HL-60/S4 treated with retinoic acid at 250 ng/mL for 4 days and 3 days (cell line): ENCODE measurements around the gene MIA.
"Not testable (repeated sequence)": the region's sequence is repeated elsewhere in the genome, so short reads cannot be mapped to it uniquely, and the experiment has no call there.

ENCODE experiments used
- in situ Hi-C: fragments of 300-500 bp; cut with MboI; formaldehyde crosslinking; loops from 2 replicates; pipeline ENCODE4 v1.7.0; 2022; ENCODE audit warnings: low sequenced_read_pairs

The MIA gene

DNA sequence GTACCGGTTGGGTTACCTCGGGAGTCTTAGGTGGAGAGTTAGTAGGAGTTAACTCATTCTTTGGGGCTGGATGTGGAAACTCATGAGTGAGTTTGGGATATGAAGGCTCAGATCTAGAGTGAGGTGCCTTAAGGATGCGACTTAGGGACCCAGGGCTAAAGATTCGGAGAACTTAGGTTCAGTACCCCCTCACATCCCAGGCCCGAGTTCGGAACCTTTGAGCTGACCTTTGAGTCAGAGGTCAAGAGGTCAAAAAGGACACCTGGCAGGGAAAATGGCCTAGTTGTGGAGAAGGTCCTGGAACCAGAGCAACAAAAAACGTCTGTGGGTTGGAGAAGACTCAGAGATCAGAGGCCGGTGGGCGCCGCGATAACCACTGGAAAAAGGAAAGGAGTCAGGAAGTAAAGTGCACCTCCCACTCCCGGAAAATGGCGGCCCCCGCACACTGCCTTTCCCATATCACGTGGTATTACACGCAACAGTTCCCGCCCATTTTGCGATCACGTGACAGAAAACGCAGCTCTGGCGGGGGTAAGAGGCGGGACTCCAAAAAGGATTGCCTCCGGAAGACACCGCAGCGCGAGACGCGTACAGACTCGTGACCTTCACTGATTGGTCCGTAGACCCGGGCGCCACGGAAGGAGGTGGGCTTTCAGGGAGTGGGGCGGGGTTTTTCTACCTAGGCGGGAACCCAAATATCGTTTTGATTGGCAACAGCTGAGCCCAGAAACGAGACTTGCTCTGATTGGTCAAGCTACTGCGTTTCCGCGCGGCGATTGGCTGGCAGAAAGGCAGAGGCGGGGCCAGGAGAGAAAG lies 25.1 kb upstream of the MIA start, which contains the start of gene ACTMAP:
ACTMAP (minus strand) TSS at position 420 of the 816 bp plus-strand sequence. CDS start 674 bp downstream, outside the sequence.
- in situ Hi-C loops, result no loop called here

DNA sequence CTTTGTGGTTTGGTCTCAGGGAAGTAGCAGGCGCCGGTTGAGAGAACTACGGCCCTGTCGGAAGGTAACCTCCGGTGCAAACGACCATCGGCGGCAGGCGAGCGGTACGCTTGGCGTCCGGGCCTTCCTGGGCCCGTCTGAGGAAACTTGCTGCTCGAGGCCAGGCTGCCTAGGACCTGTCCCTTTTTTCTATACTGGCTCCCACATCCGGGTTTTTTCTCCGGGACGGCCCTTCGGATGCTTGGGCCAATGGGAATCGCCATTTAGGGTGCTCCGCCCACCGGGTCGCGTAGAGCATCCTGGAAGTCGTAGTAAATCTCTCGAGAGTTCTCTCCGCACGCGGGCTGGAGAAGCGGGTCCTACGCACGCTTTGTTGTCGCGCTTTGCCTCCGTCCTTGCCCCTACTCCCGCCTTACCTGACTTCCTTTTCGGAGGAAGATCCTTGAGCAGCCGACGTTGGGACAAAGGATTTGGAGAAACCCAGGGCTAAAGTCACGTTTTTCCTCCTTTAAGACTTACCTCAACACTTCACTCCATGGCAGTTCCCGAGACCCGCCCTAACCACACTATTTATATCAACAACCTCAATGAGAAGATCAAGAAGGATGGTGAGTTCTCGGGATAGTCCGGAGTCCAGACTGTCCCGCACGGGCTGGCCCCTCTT lies 24.3 kb upstream of the MIA start, which contains the start of gene SNRPA:
SNRPA (plus strand) TSS at position 330 of the 664 bp plus-strand sequence; CDS start at position 536, 206 bp downstream.
- in situ Hi-C loops, result no loop called here

DNA sequence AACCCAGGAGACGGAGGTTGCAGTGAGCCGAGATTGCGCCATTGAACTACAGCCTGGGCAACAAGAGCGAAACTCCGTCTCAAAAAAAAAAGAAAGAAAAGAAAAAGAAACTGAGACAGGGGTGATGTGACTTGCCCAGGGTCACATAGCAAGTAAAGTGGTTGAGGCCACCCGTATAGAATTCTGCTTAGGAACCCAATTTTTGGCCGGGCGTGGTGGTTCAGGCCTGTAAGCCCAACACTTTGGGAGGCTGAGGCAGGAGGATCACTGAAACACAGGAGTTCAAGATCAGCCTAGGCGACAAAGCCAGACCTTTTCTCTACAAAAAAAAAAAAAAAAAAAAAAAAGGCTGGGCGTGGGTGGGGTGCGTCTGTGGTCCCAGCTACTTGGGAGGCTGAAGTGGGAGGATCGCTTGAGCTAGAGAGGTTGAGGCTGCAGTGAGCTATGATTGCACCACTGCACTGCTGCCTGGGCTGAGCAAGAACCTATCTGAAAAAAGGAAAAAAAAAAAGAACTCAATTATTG lies 23.0 kb upstream of the MIA start:
- in situ Hi-C loops, result no loop called here

DNA sequence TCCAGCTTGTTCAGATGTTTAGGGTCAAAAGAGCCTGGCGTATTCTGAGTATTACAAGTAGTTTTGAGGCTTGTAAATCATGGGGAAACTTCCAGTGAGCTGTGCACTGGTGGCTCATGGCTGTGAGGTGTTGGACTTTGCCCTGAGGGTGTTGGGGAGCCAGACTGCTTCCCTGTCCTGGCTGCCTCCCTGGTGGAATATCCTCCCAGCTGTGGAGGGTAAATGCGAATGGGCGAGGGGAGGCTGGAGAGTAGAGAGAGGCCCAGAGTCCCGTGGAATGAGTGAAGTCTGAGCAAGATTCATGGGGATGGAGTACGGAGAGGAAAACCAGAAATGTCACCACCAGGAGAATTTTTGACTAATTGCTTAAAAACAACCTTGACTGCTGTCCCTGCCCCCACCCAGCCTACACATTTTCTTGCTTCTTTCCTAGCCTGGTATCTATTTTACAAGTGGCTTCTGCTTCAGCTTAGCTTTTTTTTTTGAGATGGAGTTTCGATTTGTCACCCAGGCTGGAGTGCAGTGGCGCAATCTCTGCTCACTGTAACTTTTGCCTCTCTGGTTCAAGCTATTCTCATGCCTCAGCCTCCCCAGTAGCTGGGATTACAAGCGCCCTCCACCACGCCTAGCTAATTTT lies 20.6 kb upstream of the MIA start:
- in situ Hi-C loops, result no loop called here

DNA sequence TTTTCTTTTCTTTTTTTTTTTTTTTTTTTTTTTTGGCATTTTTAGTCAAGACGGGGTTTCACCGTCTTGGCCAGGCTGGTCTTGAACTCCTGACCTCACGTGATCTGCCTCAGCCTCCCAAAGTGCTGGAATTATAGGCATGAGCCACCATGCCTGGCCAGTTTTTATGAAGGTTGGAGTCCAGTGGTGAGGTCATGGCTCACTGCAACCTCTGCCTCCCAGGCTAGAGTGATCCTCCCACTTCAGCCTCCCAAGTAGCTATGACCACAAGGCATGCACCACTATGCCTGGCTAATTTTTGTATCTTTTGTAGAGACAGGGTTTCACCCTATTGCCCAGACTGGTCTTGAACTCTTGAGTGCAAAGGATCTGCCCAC lies 20.1 kb upstream of the MIA start:
- in situ Hi-C loops, result no loop called here

DNA sequence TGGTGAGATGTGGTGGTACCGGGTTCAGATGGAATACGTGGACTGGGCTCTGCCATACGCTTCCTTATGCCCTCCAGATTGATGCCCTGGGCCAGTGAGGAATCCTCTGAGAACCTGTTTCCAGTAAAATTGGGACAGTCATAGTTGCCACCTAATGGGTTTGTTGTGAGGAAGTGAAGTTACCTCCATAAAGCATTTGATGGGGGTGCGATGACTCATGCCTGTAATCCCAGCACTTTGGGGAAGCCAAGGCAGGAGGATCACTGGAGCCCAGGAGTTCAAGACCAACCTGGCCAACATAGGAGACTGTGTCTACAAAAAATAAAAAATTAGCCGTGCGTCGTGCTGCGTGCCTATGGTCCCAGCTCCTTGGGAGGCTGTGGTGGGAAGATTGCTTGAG lies 19.5 kb upstream of the MIA start:
- in situ Hi-C loops, result no loop called here

DNA sequence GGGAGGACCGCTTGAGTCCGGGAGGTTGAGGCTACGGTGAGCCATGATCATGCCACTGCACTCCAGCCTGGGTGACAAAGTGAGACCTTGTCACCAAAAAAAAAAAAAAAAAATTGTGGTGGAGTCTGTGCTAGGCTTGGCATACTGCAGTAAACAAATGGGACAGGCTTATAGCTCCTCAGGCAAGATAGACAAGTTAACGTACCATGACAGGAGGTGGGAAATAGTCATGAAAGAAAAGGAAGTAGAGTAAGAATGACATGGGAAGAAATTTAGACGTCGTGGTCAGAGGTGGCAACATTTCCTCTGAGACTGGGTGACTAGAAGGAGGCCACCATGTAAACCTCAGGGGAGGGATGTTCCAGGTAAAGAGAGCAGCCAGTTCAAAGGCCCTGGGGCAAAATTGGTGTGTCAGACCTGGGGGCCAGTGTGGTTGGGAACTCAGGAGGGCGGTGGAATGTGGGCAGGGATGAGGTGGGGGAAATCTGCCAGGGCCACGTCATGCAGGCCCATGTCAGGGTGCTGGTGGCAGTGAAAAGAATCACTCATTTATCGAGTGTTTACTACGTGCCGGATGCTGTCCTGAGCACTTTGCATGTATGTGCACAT lies 18.7 kb upstream of the MIA start:
- in situ Hi-C loops, result no loop called here

DNA sequence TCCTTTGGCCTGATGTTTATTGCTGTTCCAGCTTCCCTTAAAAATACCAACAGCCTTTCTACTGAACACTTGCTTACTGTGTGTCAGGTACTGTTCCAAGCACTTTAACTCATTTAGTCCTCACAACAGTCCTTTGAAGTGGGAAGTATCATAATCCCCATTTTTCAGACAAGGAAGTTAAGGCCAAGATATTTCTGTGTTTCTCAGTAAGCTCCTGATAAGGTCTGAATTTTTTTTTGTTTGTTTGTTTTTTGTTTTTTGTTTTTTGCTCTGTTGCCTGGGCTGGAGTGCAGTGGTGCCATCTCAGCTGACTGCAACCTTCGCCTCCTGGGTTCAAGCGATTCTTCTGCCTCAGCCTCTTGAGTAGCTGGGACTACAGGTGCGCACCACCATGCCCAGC lies 16.8 kb upstream of the MIA start:
- in situ Hi-C loops, result no loop called here

DNA sequence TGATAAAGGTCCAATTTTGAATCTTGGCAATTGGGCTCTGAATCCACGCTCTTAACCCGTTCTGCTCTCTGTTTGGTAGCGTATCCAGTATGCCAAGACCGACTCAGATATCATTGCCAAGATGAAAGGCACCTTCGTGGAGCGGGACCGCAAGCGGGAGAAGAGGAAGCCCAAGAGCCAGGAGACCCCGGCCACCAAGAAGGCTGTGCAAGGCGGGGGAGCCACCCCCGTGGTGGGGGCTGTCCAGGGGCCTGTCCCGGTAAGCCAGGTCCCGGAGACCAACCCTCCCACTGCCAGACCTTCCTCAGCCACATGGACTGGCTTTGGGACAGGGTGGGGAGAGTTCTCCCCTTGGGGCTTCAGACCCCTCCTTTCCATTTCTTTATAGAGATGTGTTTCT lies 16.0 kb upstream of the MIA start:
- in situ Hi-C loops, result no loop called here

DNA sequence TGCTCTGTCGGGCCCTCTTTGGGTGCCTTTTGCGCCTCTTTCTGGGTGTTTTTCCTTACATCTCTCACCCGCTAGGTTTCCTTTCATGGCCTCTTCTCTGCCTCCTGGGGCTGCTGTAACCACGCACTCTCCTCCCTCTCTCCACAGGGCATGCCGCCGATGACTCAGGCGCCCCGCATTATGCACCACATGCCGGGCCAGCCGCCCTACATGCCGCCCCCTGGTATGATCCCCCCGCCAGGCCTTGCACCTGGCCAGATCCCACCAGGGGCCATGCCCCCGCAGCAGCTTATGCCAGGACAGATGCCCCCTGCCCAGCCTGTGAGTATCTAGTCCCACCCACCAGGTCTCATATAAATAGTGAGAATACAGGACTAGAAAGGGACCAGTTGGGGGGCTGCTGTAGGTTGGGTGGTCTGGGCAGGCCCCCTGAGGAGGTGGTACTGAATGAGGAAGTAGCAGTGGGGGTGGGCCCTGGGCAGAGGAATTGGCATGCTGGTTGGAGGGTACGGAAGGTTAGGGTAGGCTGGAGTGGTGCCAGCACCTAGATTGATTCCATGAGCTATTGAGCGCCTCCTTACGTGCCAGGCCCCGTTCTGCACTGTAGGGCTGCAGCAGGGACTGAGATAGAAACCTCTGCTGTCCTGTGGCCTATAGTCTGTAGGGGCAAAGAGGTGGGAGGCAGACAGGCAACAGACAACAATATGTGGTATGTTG lies 12.4 kb upstream of the MIA start:
- in situ Hi-C loops, result no loop called here

DNA sequence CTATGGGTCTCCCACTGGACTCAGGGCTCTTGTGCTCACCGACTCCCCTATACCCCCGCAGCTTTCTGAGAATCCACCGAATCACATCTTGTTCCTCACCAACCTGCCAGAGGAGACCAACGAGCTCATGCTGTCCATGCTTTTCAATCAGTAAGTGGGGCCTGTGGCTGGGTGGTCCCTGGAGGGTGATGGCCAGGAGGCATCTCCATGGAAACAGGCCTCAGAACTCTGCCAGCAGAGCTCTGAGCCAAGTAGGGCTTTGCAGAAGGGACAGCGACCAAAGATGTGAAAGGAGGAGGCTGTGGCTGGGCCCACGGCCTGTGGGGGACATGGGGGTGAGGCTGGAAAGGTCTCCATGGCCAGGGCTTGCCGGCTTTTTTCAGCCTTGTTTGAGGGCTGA lies 11.8 kb upstream of the MIA start:
- in situ Hi-C loops, result no loop called here

DNA sequence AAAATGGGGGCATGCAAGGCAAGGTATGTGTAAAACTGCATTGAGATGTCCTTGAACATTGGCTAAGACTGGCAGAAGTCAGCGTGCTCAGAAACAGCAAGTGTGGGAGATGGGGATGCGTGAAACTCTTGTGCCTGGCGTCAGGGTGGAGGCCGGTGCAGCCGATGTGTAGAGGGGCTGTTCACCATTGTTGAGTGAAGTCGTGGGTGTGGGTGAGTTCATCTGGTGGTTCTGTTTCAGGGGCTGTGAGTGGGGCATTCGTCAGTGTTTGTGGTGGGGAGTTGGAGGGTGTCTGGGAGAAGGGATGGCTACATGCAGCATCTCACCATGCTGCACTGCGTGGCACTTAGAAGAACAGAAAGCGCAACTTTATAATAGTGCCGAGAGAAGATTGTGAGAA lies 11.4 kb upstream of the MIA start:
- in situ Hi-C loops, result no loop called here

DNA sequence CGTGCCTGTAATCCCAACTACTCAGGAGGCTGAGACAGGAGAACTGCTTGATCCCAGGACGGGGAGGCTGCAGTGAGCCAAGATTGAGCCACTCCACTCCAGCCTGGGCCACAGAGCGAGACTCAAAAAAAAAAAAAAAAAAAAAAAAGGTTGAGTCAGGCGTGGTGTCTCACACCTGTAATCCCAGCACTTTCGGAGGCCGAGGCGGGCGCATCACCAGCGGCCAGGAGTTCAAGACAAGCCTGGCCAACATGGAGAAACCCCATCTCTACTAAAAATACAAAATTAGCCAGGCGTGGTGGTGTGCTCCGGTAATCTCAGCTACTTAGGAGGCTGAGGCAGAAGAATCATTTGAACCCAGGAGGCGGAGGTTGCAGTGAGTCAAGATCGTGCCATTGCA lies 8.9 kb upstream of the MIA start:
- in situ Hi-C loops, result not testable (repeated sequence)

DNA sequence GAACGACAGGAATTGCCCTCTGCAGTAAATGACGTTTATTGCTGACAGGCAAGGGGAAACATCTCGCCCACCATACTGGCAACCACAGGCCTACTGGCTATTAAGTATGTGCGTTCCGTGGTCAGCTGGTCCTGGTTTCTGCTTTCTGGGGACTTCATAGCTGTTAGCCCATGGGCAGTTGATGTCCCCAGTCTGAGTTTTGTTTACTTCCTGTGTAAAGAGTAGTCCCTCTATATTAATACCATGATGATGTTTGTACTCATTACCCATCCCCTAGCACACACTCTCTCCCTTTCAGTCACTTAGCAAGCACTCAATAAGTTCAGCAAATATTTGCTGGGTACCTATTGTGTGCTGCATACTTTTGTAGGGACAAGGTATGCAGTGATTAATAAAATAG lies 6.5 kb upstream of the MIA start:
- in situ Hi-C loops, result no loop called here

DNA sequence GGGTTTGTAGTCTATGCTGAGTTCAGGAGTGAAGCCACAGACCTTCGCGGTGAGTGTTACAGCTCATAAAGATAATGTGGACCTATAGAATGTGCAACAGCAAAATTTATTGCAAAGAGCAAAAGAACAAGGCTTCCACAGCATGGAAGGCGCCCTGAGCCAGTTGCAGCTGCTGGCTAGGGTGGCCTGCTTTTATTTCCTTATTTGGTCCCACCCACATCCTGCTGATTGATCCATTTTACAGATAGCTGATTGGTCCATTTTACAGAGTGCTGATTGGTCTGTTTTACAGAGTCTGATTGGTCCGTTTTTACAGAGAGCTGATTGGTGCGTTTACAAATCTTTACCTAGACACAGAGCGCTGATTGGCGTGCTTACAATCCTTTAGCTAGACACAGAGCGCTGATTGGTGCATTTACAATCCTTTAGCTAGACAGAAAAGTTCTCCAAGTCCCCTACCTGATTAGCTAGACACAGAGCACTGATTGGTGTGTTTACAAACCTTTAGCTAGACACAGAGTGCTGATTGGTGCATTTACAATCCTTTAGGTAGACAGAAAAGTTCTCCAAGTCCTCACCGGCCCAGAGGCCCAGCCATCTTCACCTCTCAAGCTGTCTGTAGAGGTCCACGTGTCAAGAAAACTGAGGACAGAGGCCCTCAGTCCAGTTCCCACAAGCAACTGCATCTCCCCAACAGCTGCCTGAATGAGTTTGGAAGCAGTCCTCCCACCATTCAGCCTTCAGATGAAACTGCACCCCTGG lies 4.0 kb upstream of the MIA start:
- in situ Hi-C loops, result not testable (repeated sequence)

DNA sequence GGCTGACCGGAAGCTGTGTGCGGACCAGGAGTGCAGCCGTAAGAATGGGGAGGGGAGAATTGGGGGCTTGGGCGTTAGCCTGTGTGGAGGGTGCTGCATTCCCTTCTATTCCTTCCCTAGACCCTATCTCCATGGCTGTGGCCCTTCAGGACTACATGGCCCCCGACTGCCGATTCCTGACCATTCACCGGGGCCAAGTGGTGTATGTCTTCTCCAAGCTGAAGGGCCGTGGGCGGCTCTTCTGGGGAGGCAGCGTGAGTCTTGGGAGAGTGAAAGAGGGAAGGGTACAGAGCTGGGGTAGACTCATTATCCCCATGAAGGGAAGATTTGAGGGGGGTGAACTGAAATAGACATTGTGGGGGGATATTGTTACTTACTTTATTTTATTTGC lies 306 bp downstream of the MIA start:
- in situ Hi-C loops, result no loop called here

DNA sequence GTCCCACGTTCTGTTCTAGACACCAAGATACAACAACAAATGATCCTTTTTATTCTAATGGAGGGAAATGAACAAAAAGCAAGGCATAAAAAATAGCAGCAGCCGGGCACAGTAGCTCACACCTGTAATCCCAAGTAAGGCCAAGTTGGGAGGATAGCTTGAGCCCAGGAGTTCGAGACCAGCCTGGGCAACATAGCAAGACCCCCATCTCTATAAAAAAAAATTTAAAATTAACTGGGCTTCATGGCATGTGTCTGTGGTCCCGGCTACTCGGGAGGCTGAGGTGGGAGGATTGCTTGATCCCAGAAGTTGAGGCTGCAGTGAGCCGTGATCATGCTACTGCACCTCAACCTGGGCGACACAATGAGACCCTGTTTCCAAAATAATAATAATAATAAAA lies 1.0 kb downstream of the MIA start:
- in situ Hi-C loops, result no loop called here

DNA sequence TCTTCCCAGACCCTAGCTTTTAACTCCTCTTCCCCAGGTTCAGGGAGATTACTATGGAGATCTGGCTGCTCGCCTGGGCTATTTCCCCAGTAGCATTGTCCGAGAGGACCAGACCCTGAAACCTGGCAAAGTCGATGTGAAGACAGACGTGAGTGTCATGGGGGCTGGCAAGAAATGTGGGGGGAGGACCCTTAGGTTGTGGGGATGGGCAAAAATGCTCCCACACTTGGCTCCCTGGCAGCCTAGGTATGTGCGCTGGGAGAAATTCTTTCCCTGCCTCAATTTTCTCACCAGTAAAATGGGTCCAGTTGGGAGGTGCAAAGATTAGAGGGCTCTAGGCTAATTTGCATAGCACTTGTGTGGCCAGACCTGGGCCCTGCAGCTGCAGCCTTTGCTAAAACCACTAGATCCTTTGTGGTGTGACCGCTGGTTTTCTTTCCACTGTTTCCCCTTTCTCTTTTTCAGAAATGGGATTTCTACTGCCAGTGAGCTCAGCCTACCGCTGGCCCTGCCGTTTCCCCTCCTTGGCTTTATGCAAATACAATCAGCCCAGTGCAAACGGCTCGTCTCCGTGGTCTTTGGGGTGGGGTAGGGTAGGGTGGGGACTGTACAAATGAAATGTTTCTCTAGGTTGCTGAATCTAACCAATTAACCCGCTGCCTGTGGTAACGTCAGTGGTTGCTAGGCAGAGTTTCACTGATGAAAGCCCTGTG lies 1.8 kb downstream of the MIA start:
- in situ Hi-C loops, result no loop called here

DNA sequence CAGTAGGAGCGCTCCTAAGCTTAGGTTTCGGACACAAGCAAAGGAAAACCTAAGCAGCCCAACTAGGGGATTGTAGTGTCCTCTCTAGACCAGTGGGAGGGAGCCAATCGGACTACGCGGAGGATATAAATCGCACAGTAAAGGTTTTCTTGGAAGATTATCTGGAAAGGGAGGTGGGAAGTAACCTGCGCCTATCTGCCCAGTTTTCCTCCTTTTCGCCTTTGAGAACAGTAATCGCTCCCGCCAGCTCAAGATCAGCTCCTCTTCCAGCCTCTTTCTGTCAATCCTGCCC lies 2.3 kb downstream of the MIA start:
- in situ Hi-C loops, result no loop called here
